ENCODE data around the gene KCNG1. TPM values are rescaled to one million over a fixed set of nuclear protein-coding genes. Genes with fewer than 3 reads are reported as not detected.

Gene KCNG1
- total RNA-seq, 1 donor from 2014 or later, result 4.4 TPM

- H3K4me3 Mint-ChIP-seq (ENCODE audit: unreplicated experiment), result no peak overlapping the region
- no peaks in the 10 kb centered on the region for H3K9me3 Mint-ChIP-seq (ENCODE audit: unreplicated experiment)
- no peak overlapping the region for H3K27ac Mint-ChIP-seq (ENCODE audit: unreplicated experiment)
- H3K27me3 Mint-ChIP-seq (ENCODE audit: unreplicated experiment), result peaks cover 4% of the 10 kb centered on the region
- DNase-seq (ENCODE audit: low spot score), result no peak
- H3K36me3 Mint-ChIP-seq (ENCODE audit: low read depth, unreplicated experiment), result no peaks in the 10 kb centered on the region
- no peaks in the 10 kb centered on the region for H3K4me1 Mint-ChIP-seq (ENCODE audit: unreplicated experiment)
- no peak for TF ChIP-seq CTCF (IDR thresholded peaks at IDR 0.05; ENCODE audit: unreplicated experiment)
These were observed 39.2 kb upstream of the KCNG1 start for GRCh38 chr20:51062065-51062464.

GRCh38 chr20:51061418-51062045, 38.6 kb upstream of the KCNG1 start:
- H3K27me3 Mint-ChIP-seq (ENCODE audit: unreplicated experiment), result peaks cover 4% of the 10 kb centered on the region
- TF ChIP-seq CTCF (IDR thresholded peaks at IDR 0.05; ENCODE audit: unreplicated experiment), result no peak
- no peaks in the 10 kb centered on the region for H3K36me3 Mint-ChIP-seq (ENCODE audit: low read depth, unreplicated experiment)
- no peak overlapping the region for H3K27ac Mint-ChIP-seq (ENCODE audit: unreplicated experiment)
- H3K4me1 Mint-ChIP-seq (ENCODE audit: unreplicated experiment), result no peaks in the 10 kb centered on the region
- no peaks in the 10 kb centered on the region for H3K9me3 Mint-ChIP-seq (ENCODE audit: unreplicated experiment)
- no peak for DNase-seq (ENCODE audit: low spot score)
- no peak overlapping the region for H3K4me3 Mint-ChIP-seq (ENCODE audit: unreplicated experiment)

GRCh38 chr20:51060301-51060700, 37.4 kb upstream of the KCNG1 start:
- DNase-seq (ENCODE audit: low spot score), result no peak
- peaks cover 4% of the 10 kb centered on the region for H3K27me3 Mint-ChIP-seq (ENCODE audit: unreplicated experiment)
- H3K9me3 Mint-ChIP-seq (ENCODE audit: unreplicated experiment), result no peaks in the 10 kb centered on the region
- no peaks in the 10 kb centered on the region for H3K36me3 Mint-ChIP-seq (ENCODE audit: low read depth, unreplicated experiment)
- H3K27ac Mint-ChIP-seq (ENCODE audit: unreplicated experiment), result no peak overlapping the region
- no peaks in the 10 kb centered on the region for H3K4me1 Mint-ChIP-seq (ENCODE audit: unreplicated experiment)
- TF ChIP-seq CTCF (IDR thresholded peaks at IDR 0.05; ENCODE audit: unreplicated experiment), result no peak
- no peak overlapping the region for H3K4me3 Mint-ChIP-seq (ENCODE audit: unreplicated experiment)

- DNase-seq (ENCODE audit: low spot score), result no peak
- H3K4me3 Mint-ChIP-seq (ENCODE audit: unreplicated experiment), result no peak overlapping the region
- no peaks in the 10 kb centered on the region for H3K36me3 Mint-ChIP-seq (ENCODE audit: low read depth, unreplicated experiment)
- H3K9me3 Mint-ChIP-seq (ENCODE audit: unreplicated experiment), result no peaks in the 10 kb centered on the region
- TF ChIP-seq CTCF (IDR thresholded peaks at IDR 0.05; ENCODE audit: unreplicated experiment), result no peak
- H3K4me1 Mint-ChIP-seq (ENCODE audit: unreplicated experiment), result no peaks in the 10 kb centered on the region
- H3K27ac Mint-ChIP-seq (ENCODE audit: unreplicated experiment), result no peak overlapping the region
- peaks cover 4% of the 10 kb centered on the region for H3K27me3 Mint-ChIP-seq (ENCODE audit: unreplicated experiment)
These were observed 37.0 kb upstream of the KCNG1 start for GRCh38 chr20:51059862-51060261.

- DNase-seq (ENCODE audit: low spot score), result no peak
- TF ChIP-seq CTCF (IDR thresholded peaks at IDR 0.05; ENCODE audit: unreplicated experiment), result no peak
- Mint-ChIP-seq H3K27ac (ENCODE audit: unreplicated experiment) (no peak overlapping the region), H3K4me3 (ENCODE audit: unreplicated experiment) (no peak overlapping the region), H3K36me3 (ENCODE audit: low read depth, unreplicated experiment) (no peaks in the 10 kb centered on the region), H3K27me3 (ENCODE audit: unreplicated experiment) (peaks cover 2% of the 10 kb centered on the region), H3K4me1 (ENCODE audit: unreplicated experiment) (peaks cover 5% of the 10 kb centered on the region), H3K9me3 (ENCODE audit: unreplicated experiment) (no peaks in the 10 kb centered on the region)
These were observed 35.1 kb upstream of the KCNG1 start for GRCh38 chr20:51058017-51058416.

Data from endothelial cell (in vitro differentiated cells).